Measurements from ENCODE around the gene MAPK7.

GRCh38 chr17:19344311-19345066, 33.8 kb upstream of the MAPK7 start:
- no peak for TF ChIP-seq CTCF (tag by site-specific recombination; IDR thresholded peaks at IDR 0.05)
- no peak for TF ChIP-seq MYNN (tag by site-specific recombination; IDR thresholded peaks at IDR 0.05; ENCODE audit: borderline replicate concordance)
- no peak for TF ChIP-seq ZNF658 (tag by site-specific recombination; IDR thresholded peaks at IDR 0.05)
- TF ChIP-seq ZNF202 (tag by site-specific recombination; IDR thresholded peaks at IDR 0.05; ENCODE audit: borderline replicate concordance), result no peak
